GM18517 (cell line): Measurements from ENCODE around the gene TEX12.
A peak's percentile ranks its signal among the peaks of the same experiment; 100 is the strongest.

Experiments used
- ATAC-seq: cut with Tn5 transposase; IDR thresholded peaks from one replicate; pipeline ENCODE4 v1.9.1; 2021; ENCODE audit warnings: mild to moderate bottlenecking, moderate library complexity; ENCODE audit not compliant: unreplicated experiment

TEX12 gene

DNA sequence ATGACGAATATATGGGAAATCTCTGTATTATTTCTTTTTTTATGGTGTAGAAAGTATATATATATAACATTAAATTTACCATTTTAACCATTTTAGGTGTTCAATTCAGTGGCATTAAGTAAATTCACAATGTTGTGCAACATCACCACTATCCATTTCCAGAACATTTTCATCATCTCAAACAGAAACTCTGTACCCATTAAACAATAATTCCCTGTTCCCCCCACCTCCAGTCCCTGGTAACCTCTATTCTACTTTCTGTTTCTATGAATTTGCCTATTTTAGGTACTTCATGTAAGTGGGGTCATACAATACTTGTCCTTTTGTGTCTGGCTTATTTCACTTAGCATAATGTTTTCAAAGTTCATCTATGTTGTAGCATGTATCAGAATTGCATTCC, 43.7 kb downstream of the TEX12 start:
- ATAC-seq: no peak

DNA sequence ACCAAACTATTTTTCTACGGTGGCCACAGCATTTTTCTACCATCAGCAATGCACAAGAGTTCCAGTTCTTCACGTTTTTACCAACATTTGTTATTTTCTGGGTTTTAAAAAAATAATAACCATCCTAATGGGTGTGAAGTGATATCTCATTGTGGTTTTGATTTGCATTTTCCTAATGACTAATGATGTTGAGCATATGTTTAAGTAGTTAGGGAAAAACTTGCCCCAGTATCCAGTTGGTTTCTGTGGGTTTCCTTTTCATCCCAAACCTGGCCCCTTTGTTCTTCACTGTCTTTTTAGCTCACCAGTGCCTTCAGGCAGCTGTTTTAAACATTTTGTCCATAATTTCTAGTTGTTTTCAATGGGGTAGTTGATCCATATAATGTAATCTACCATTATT, 44.4 kb downstream of the TEX12 start:
- no peak for ATAC-seq

DNA sequence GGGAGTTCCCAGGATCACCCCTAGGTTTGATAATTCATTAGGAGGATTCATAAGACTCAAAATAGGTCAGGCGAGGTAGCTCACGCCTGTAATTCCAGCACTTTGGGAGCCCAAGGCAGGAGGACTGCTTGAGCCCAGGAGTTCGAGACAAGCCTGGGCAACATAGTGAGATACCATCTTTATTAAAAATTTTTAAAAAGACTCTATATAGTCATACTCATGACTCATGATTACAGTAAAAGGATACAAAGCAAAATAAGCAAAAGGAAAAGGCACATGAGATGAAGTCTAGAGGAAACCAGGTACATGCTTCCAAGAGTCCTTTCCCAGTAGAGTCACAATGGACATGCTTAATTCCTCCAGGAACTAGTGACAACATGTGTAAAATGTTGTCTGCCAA, 45.1 kb downstream of the TEX12 start:
- no peak for ATAC-seq

DNA sequence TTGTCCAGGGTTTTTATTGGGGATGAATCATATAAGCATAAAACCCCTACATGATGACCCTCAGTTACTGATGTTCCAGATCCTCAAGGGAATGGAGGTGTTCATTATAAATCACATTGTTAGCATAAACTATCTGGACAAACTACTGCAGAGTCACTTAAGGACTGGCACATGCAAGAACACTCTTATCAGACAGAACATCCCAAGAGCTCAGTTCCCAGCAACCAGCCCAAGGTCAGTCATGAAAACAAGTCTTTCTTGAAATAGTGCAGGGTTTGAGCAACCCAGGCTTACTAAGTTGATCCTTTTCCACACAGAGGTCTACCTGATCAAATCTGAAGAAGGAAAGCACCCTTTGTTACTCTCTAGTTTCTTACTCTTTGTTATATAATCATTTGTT, 45.5 kb downstream of the TEX12 start:
- no peak for ATAC-seq

DNA sequence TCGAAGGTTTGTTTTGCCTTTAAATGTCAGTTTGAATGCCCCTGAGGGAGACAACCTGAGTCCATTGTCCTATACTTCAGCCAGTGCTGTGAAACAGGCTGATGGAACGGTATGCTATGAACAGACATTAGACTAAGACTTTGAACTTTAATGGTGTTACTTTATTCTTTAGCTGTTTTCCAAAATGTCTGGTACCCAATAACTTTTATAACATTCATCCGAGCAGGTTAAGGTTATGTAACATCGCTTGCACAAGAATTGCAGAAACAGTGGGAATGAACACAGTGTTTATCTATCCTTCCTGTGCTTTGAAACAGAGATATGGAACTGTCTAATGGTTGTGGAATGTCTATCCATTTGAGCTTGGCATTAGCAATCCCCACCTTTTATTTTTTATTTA, 46.6 kb downstream of the TEX12 start:
- ATAC-seq: no peak

DNA sequence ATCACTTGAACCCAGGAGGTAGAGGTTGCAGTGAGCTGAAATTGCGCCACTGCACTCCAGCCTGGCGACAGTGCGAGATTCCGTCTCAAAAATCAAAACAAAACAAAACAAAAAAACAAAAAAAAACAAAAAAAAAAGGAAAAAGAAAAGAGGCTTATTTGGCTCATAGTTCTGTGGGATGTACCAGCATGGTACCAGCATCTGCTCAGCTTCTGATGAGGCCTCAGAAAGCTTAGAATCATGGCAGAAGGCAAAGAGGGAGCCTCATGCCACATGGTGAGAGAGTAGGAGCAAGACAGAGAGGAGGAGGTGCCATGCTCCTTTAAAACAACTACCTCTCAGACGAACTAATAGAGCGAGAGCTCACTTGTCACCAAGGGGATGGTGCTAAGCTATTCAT, 48.4 kb downstream of the TEX12 start:
- no peak for ATAC-seq

DNA sequence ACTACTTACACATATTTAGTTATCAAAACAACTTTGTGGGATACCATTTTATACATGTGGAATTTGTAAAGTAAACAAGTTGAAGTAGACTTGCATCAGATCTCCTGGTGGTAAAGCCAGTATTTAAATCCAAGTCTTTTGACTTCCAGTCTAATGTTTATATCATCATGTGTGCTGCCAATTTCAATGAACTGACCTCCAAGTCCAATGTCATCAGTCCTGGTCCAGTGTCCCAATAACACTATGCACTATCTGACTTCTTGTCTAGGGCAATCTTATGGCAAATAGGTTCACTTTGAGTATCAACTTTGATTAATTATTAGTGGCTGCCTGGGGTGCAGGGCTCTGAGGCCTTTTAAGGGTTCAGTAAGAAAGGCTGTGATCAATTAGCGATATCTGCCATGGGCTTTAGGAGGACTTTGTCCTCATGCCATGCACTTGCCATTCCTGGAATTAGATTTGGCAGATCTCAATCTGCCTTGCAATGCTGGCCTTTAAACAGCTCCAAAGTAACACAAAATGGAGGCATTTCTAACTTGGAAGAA, 49.5 kb downstream of the TEX12 start:
- ATAC-seq: no peak

DNA sequence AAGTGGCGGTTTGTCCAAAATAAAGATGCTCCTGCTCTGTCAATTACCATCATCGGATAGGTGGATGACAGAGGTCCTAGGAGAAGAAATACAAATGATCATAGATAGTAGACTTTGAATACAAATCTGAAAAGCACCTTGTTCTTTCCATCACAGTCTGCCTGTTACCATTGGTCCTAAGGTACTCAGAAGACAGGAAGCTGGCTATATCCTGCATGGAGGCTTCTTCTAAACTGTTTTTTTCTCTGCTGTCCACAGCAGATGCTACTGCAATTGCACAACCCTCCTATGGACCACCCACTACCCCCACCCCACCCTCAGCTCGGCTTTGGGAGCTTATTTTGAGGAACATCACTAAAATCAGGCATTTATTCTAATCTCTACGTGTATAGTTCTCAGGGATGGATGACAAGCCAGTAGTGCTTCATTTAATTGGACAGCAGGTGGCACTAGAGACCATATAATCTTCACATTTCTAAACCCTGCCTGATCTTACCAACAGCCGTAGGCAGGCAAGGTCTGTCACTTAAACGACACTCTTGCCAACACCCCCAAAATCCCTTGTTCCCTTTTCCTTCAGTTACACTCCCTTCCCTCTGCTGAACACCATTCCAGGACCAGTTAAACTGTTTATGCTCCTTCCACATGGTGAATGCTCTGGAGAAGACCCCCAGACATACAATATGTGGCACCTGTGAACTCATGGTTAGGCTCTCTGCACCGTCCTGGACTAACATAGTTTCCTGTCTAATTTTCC, 52.5 kb downstream of the TEX12 start:
- ATAC-seq: peak; percentile 97

DNA sequence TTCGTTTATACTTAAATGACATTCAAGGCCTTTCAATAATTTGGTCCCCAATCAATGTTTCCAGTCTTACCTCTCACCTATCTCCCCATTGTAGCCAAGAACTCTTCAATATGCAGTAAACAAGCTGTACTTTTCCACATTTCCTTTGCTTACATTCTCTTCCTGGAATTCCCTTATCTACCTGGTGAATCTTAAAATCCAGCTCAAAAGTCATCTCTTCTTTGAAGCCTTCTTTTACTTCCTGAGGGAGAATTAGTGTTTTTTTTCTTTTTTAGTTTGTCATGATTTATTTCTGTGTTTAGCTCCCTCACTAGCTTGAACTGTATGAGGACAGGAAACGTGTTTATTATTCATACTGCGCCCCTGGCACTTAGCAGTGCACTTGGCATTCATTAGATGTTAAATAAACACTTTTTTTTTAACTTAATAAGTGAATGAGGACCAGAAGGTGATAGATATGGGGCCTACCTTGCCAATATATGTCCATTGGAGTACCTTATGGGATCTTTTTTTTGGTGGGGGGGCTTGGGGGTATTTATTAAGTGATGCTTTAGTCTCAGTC, 54.2 kb downstream of the TEX12 start:
- ATAC-seq: no peak
